Endothelial cell (in vitro differentiated cells): ENCODE results near the gene CBX8. TPM values are rescaled to one million over a fixed set of nuclear protein-coding genes. Genes with fewer than 3 reads are reported as not detected.
A peak's percentile ranks its signal among the peaks of the same experiment; 100 is the strongest.

Experiments
- DNase-seq: peaks from one replicate; pipeline ENCODE4 v3.0.0; 2021; ENCODE audit warnings: low spot score
- H3K27ac Mint-ChIP-seq: one replicate; pipeline ENCODE4 v1.8.0; 2021; ENCODE audit warnings: mixed read lengths, inconsistent platforms; ENCODE audit not compliant: unreplicated experiment
- H3K27me3 Mint-ChIP-seq: one replicate; pipeline ENCODE4 v1.8.0; 2021; ENCODE audit warnings: mild to moderate bottlenecking, moderate library complexity, mixed read lengths, inconsistent platforms; ENCODE audit not compliant: unreplicated experiment
- H3K36me3 Mint-ChIP-seq: one replicate; pipeline ENCODE4 v1.8.0; 2021; ENCODE audit warnings: mild to moderate bottlenecking, low read depth, mixed read lengths, inconsistent platforms; ENCODE audit not compliant: unreplicated experiment
- H3K4me1 Mint-ChIP-seq: one replicate; pipeline ENCODE4 v1.8.0; 2021; ENCODE audit warnings: mild to moderate bottlenecking, mixed read lengths, inconsistent platforms; ENCODE audit not compliant: unreplicated experiment
- H3K4me3 Mint-ChIP-seq: one replicate; pipeline ENCODE4 v1.8.0; 2021; ENCODE audit warnings: mild to moderate bottlenecking, mixed read lengths, inconsistent platforms; ENCODE audit not compliant: unreplicated experiment
- H3K9me3 Mint-ChIP-seq: one replicate; pipeline ENCODE4 v1.8.0; 2021; ENCODE audit warnings: mixed read lengths, inconsistent platforms; ENCODE audit not compliant: unreplicated experiment
- total RNA-seq: library from RNA; stranded (reverse); fragmentation: NEBNext Ultra II Directional; extraction: Animal tissue kit (Norgen Biotek cat#: 25700); gene quantifications from one replicate; pipeline ENCODE4 v1.2.1, GENCODE V29; 2021; ENCODE audit not compliant: unreplicated experiment
- TF ChIP-seq, protein P1 (sequence below): fragments of 200-600 bp; sonication (generic); IDR thresholded peaks from one replicate; pipeline ENCODE4 v1.5.0; 2021; ENCODE audit warnings: antibody characterized with exemption; ENCODE audit not compliant: unreplicated experiment

The CBX8 gene
- total RNA-seq, 1 donor from 2014 or later, result 3.3 TPM

GRCh38 chr17:79797492-79798298 lies 818 bp upstream of the CBX8 start:
- no peak for DNase-seq
- no peak overlapping the region for H3K27ac Mint-ChIP-seq
- no peak overlapping the region for H3K4me3 Mint-ChIP-seq
- peaks cover 26% of the 10 kb centered on the region for H3K27me3 Mint-ChIP-seq
- H3K9me3 Mint-ChIP-seq, result no peaks in the 10 kb centered on the region
- H3K36me3 Mint-ChIP-seq, result peaks cover 11% of the 10 kb centered on the region
- peaks cover 29% of the 10 kb centered on the region for H3K4me1 Mint-ChIP-seq
- TF ChIP-seq, protein P1, sequence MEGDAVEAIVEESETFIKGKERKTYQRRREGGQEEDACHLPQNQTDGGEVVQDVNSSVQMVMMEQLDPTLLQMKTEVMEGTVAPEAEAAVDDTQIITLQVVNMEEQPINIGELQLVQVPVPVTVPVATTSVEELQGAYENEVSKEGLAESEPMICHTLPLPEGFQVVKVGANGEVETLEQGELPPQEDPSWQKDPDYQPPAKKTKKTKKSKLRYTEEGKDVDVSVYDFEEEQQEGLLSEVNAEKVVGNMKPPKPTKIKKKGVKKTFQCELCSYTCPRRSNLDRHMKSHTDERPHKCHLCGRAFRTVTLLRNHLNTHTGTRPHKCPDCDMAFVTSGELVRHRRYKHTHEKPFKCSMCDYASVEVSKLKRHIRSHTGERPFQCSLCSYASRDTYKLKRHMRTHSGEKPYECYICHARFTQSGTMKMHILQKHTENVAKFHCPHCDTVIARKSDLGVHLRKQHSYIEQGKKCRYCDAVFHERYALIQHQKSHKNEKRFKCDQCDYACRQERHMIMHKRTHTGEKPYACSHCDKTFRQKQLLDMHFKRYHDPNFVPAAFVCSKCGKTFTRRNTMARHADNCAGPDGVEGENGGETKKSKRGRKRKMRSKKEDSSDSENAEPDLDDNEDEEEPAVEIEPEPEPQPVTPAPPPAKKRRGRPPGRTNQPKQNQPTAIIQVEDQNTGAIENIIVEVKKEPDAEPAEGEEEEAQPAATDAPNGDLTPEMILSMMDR, result no peak

GRCh38 chr17:79796444-79796762 lies 474 bp downstream of the CBX8 start:
- Mint-ChIP-seq H3K27ac (peak overlapping the region; percentile 18), H3K9me3 (no peaks in the 10 kb centered on the region), H3K4me1 (peaks cover 30% of the 10 kb centered on the region), H3K4me3 (peak overlapping the region; percentile 85), H3K27me3 (peaks cover 23% of the 10 kb centered on the region), H3K36me3 (peaks cover 11% of the 10 kb centered on the region)
- no peak for DNase-seq
- TF ChIP-seq, protein P1, result no peak

DNA sequence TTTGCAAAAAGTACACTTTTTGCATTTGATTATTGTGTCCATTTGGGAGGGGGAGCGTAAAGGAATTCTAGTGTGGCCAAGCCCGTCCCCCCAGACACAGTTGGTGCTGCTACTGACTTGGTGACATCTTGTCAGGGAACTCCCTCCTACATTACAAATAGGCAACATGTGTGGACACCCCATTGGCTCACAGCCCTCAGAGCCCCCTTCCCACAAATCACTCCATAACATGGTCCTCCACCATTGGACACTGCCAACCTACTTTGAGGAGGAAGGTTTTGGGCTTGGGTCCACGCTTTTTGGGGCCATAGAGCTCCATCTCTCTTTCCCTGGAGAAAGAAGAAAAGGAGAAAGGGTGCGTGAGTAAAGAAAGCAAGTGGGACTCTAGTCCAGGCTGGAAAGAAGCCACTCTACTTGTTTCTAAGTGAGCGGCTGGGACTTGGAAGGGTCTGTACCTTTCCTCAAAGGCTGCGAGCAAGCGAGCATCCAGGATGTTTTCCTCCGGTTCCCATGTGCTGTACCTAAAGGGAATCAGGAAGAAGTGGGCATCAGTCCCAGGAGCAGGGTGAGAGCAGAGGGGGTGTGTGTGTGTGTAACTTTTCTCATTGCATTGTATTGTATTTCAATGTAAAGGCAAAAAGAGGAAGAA lies 958 bp downstream of the CBX8 start:
- Mint-ChIP-seq H3K36me3 (peaks cover 11% of the 10 kb centered on the region), H3K27me3 (peaks cover 23% of the 10 kb centered on the region), H3K4me1 (peaks cover 30% of the 10 kb centered on the region), H3K4me3 (peak overlapping the region; percentile 85), H3K9me3 (no peaks in the 10 kb centered on the region), H3K27ac (peak overlapping the region; percentile 18)
- TF ChIP-seq, protein P1, result no peak
- DNase-seq, result no peak

DNA sequence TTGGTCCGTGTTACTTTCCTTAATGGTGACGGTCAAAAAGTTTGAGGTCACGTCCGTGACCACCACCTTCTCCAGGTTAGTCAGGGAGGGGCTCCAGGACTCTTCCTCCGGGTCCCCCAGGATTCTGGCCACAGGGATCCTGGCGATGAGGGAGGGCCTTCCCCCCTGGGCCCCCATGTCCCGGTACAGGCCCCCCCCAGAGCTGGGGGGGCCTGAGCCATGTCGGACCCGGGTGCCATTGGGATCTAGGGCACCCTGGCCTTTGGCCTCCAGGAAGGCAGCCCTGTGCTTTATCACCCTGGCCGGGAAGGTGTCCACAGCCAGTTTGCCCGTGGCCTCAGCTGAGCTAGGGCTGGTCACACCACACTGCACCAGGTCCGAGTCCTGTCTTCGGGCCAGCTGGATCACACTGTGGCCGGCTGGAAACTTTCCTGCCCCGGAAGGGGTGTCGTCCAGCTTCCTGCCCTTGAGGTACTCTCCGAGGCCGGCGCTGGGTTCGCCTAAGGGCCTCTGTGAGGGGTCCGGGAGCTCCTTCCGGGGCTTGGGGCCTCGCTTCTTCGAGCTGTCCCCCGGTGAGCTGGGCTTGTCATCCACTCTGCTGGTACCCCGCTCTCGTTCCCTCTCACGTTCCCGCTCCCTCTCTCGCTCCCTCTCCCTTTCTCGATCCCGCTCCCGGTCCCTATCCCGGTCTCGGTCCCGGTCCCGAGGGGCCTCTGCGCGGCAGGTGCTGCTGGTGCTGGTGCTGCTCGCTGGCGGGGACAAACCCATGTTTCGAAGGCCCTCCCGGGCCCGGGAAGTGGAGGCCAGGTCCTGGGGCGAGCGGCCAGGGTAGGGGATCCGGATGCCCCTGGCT lies 2.0 kb downstream of the CBX8 start:
- H3K4me3 Mint-ChIP-seq, result no peak overlapping the region
- H3K4me1 Mint-ChIP-seq, result peaks cover 27% of the 10 kb centered on the region
- H3K36me3 Mint-ChIP-seq, result peaks cover 11% of the 10 kb centered on the region
- no peak for DNase-seq
- no peaks in the 10 kb centered on the region for H3K9me3 Mint-ChIP-seq
- H3K27ac Mint-ChIP-seq, result no peak overlapping the region
- peaks cover 21% of the 10 kb centered on the region for H3K27me3 Mint-ChIP-seq
- TF ChIP-seq, protein P1, result no peak
